NCI-H748 treated with DMSO at 0.1 percent for 48 hours (cell line): Measurements from ENCODE around the gene KDM4B.

Experiments
- DNase-seq: peaks from one replicate; lab custom pipeline; 2025; lab: John Stamatoyannopoulos, UW

The KDM4B gene

DNA sequence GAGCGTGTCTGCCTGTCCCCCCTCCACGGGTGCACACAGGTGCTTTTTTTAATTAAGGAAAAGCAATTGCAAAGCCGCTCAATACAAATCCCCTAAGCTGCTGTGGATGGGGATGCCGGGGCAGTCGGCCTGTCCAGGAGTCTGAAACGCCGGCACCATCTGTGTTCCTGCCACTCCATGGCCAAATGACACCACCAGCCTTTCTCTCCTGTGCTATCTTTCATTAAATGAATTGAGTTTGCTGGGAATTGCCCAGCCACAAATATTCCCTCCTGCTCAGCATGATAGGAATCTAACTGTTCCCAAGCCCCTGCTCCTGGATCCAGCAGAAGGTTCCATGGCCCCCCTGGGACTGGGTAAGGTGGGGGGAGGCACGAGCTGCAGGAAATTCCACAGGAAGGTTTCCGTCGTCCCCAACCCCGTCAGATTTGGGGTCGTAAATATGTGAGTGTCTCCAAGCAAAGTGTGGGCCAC, 139.2 kb downstream of the KDM4B start:
- no peak for DNase-seq

DNA sequence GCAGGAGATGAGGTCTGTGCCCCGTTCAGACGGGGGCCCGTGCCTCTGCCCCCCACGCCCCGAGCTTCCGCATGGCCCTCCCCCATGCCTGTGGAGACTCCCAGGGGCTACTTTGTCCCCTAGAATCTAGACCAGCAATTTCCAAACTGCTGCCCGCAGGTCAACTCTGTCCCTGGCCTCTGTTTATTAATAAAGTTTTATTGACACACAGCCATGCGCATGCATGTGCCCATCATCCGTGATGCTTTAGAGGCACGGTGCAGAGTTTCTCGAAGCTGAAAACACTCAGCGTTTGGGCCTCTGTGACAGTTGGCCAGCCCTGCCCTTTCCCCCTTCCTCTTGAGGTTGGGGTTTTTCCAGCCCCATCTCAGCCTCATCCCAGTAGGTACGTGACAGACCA, 140.0 kb downstream of the KDM4B start:
- no peak for DNase-seq

DNA sequence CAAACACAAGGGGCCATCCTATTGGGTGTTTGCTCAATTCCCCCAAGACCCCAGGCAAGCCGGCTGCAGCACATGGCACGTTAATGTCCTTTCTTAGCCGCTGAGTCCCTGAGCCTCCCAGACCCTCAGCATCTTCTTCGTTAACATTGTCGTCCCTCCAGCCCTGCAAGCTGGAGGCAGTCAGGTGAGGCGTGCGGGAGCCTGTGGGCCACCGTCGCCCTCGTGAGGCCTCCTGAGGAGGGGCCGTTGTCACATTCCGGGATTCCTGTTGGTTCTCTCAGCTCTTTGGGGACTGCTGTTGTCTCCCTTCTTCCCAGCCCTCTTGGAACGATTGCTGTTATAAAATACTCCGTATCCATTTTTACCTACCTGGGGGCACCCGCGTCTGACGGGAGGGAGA, 140.6 kb downstream of the KDM4B start:
- DNase-seq = no peak

DNA sequence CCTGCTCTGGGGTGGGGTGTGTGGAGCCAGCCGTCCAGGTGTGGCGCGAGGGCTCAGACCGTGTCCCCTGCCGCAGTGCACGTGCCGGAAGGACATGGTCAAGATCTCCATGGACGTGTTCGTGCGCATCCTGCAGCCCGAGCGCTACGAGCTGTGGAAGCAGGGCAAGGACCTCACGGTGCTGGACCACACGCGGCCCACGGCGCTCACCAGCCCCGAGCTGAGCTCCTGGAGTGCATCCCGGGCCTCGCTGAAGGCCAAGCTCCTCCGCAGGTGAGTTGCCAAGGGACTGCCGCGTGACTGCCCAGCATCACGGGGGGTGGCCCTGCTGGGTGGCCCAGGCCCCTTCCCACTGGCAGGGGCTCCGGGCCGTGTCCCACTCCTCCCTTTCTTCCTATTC, 141.6 kb downstream of the KDM4B start:
- DNase-seq = no peak

DNA sequence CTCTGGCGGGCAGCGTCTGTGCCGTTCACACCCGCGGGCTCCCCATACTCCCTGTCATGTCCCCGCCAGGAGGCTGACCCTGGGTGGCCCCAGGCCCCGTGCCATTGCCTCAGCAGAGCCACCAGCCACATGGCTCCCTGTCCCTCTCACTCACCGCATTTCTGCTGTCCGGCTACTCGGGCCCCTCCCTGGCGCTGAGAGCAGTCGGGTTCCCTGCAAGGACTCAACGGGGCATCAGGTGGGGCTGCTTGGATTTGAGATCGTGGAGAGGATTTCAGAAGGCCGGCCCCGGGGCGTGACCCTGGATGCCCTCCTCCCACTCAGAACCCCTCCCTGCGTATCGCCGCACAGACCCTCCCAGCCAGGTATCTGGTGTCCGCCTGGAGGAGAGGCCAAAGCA, 142.1 kb downstream of the KDM4B start:
- no peak for DNase-seq

DNA sequence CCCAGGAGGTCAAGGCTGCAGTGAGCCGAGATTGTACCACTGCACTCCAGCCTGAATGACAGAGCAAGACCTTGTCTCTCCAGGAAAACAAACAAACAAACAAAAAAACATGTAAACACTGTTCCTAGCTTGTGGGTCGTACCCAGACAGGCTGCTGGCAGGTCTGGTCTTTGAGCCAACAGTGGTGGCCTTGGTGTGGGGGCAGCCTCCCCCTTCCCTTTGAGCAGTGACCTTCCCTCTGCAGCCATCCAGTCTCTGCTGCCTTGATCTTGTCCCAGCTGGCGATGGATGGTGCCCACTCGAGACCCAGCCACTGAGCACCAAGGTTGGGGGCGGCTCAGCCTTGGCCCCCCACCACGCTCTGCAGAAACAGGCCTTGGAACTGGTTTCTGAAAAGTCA, 143.3 kb downstream of the KDM4B start:
- no peak for DNase-seq

DNA sequence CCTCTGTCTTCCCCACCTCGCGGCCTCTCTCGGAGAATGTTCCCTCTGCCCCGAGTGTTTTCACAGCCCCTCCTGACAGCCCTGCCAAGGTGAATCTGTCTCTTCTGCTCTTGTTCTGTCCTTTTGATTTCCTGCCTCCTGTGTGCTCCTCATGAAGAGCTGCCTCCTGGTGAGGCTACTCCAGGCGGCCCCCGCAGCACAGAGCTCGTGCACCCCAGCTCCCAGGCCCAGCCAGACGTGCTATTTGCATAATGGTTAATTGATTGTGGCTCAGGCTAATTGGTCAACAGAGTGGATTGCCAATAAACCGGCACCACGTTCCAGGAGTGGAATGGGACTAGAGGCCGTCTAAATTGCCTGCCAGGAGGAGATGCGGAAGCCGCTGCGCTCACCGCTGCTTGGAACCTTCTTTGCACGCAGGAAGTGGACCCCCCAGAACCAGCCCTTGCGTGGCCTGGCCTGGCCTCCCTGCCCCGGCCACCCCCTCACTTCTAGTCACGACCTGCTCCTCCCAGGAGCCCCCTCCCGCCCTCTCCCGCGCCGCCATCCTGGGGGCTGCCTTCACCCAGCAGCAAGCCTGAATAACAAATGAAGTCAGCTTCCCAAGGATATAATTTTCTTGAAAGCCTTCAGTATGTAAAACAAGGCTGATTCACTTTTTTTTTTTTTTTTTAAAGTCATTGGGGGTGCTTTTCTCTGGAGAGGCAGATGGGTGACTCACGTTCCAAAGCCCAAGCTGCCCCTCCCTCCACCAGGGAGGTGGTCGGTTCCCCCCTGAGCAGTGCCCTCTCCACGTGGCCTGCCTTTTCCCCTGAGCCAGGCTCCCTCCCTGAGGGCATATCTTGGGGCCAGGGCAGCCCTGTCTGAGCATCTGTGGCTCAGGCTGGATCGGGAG, 144.0 kb downstream of the KDM4B start:
- no peak for DNase-seq

DNA sequence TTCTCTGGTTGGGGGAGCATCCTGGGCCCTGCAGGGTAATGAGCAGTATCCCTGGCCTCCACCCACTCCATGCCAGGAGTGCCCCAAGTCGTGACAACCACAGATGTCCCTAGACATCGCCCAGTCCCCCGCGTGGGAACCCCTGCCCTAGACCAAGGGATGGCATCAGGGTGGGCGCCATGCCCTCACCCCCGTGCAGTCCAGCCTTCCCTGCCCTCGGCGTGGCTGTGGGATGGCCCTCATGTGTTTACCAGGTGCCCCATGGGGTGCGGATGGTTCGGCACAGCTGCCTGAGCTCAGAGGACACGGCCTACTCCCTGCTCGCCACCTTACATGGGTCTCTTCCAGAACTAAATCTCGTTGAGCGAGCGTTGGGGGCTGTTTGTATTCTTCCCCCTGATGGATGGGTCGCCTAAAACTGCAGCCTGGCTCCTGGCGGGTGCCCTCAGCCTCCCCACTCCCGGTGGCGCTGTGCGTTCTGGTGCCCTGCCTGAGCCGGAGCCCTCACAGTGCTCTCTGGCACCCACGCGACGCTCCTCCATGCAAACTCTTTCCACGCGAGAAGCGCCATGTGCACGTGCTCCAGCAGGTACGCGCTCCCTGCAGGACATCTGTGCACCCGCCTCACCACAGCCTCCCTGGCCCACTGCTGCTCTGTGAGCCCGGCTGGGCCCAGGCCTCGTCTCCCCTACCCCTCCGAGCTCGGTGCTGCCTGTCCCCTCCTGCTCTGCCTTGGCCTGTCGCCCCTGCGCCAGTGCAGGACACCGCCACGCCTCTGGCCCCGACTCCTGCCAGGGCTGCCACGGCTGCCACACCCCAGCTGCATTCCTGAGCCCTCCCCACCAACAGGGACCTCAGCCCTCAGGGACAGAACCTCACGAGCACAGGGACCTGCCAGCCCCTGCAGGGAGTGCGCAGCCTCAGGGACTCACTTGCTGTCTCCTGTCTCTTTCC, 145.0 kb downstream of the KDM4B start:
- no peak for DNase-seq

DNA sequence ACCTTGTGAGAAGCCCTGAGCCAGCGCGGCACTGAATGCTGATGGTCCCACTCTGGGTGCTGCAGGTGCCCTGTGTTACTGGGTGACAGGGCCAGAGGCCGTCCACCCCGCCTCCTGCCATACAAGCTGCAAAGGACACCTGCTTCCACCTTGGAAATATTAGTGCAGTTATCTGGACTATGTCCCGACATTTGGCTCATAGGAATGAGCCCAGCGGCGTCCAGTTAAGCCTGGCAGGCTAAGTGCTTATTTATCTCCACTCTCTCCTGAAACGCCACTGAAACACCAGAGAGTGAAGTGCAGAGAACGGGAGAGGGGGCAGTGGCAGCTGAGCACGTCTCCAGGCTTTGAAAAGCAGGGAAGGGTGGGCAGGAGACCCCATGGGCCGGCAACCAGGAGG, 145.8 kb downstream of the KDM4B start:
- no peak for DNase-seq

DNA sequence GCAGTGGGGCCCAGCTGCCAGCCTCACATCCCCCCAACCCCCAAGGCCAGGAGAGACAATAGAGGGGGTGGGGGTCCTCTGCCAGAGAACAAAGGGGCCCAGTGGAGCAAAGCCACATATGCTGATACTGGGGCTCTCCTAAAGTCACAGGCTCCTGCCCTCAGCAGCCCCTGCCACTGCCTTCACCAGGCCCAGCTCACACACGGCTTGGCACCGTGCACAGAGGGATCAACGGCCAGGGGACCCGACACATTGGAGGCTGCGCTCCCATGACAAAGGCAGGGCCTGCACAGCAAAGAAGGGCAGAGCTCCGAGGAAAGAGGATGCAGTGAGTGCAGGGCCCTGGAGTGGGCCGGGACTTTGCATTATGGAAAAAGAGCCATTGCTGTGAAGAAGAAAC, 146.4 kb downstream of the KDM4B start:
- DNase-seq = no peak

DNA sequence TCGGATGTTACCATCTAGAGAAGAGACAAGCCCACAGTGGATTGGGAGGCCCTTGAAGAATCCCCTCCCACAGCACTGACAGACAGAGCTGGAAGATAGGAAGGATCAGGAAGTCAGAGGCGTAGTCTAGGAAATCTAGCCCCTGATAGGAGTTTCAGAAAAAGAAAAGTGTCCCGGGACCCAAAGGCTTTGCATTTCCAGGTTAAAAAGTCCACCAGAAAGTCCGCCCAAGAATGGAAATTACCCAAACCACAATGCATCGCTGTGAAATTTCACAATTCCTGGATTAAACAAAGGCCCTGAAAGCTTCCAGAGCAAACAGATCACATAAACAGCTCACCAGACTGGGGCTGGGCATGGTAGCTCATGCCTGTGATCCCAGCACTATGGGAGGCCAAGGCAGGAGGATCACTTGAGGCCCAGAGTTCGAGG, 146.9 kb downstream of the KDM4B start:
- DNase-seq = no peak

DNA sequence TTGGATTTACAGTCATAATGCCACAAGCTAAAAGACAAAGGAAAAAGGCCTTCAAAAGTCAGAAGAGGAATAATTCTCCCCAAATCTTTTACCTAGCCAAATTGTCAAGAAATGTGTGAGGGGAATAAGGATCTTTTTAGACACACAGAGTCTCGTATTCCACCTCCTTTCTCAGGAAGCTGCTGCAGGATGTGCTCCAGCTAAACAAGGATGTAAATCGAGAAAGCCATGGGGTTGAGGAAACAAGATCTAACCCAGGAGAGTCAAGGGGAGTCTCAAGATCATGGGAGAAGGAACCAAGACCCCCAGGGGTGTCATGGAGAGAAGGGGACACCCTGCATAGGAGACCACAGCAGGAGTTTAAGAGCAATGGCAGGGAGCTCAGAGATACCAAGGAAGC, 147.4 kb downstream of the KDM4B start:
- DNase-seq = no peak

DNA sequence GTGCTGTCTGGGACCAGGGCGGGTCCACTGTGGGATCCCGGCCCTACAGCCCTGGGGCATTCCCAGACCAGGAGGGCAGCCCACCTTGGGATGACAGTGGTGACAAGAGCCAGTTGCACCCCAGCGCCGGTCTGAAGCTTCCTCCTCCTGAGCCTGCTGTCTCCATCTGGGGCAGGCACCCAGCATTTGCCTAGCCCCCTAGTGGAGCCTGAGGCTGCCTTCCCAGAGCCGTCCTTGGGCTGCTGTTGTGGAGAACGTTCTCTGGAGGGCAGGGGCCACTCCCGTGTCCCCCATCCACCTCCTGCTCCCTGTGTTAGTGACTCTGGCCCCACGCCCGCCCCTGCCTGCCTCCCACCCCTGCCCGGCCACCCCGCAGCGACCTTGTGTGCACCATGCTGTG, 148.5 kb downstream of the KDM4B start:
- no peak for DNase-seq

DNA sequence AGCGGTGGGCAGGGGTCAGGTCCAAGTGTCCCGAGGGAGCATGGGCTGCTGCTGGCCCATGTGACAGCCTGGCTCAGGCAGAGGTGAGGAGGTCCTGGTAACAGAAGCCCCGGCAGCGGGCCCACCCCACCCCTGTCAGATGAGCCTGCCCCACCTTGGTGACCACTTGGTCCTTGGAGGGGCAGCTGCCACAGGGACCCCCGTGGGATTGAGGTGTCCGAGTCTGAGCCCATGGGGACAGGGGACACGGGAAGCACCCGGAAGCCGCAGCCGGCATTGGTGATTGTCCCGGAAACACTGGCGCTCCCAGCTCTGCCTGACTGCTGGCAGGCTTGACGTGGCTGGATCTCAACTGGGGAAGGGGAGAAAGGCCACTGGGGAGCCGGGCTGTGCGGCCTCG, 149.1 kb downstream of the KDM4B start:
- DNase-seq = no peak

DNA sequence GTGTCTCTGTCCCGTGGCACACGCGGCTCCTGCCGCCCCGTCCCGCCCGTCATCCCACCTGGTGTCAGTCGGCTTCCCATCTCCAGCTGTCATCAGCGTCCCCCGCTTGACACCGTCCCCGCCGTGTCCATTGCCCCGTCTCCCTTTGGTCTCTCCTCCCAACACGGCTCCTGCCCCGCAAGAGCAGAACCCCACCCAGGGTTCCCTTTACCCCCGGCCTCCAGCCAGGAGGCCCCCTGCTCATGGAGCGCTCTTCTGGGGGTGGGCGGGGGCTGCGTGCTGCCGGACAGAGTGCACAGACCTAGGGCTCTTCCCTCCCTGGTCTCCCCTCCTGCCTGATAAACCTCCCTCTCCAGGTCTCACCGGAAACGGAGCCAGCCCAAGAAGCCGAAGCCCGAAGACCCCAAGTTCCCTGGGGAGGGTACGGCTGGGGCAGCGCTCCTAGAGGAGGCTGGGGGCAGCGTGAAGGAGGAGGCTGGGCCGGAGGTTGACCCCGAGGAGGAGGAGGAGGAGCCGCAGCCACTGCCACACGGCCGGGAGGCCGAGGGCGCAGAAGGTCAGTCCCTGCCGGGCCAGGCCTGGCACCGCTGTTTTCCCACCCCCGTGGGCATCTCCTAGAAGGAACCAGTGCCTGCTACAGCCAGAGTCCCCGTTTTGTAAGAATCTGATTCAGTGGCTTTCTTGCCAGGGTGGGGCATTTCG, 150.5 kb downstream of the KDM4B start:
- DNase-seq = no peak

DNA sequence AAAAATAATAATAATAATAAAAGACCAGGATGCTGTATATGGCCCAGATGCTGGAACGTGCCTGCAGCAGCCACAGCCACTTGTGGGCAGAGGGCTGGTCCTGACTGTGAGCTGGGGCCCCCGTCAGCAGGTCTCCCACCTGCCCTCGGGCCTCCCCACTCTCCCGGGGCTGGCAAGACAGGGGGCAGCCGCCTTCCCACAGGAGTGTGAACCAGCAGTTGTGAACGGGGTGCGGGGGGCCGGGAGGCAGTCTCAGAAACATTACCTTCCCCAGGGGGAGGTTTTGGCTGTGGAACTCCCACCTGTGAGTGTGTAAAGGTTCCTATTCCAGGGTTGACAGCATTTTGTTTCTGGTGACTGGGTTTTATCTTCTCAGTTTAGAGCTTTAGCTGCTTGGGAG, 151.4 kb downstream of the KDM4B start:
- DNase-seq = no peak

DNA sequence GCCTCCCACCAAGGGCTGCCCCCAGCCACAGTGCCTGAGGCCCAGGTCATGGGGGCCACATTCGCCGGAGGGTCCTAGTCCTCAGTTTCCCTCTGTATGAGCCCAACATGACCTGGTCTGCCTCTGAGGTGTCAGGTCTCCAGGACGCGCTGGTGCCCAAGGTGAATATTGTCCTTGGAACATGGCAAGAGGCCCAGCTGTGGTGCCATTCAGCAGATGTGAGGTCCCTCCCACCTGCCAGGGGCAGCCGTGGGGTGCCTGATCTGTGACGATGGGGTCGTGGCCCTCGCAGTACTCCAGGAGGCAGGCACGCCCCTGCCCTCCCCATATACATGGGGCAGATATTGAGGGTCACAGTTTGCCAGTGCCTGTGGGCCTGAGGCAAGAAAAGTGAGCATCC, 151.9 kb downstream of the KDM4B start:
- DNase-seq = no peak

DNA sequence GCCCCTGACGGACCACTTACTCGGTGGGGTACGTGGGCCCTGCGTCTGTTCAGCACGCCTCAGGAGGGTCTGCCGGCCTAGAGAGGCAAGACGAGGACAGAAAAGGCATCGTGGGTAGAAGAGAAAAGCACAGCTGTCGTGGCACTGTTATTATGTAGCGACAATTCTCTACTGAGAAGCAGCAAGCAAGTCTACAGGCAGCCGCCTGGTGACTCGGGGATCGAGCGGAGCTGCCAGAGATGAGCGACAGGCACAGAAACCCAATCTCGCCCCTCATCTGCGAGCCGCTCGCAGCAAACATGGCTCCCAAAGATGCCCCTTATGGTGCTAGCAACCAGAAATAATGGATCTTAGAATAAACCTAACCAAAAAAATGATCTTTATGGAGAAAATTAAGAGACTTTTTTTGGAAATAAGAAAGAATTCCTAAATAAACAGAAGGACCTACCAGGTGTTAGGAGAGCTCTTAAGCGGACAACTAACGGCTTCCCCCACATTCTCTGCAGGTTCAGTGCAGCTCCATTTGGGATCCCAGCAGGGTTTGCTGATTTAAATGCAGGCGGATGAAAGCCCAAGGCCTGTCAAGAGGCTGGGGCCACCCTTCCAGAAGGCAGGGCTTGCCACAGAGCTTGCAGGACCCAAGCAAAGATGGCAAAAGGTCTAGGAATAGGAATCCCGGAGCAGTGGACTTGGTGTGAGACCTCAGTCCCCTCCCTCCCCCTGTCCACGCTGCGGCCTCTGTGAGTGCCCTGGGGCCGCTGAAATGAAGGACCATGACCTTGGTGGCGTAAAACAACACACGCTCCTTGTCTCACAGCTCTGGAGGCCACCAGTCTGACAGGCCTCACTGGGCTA, 152.6 kb downstream of the KDM4B start:
- DNase-seq = no peak

DNA sequence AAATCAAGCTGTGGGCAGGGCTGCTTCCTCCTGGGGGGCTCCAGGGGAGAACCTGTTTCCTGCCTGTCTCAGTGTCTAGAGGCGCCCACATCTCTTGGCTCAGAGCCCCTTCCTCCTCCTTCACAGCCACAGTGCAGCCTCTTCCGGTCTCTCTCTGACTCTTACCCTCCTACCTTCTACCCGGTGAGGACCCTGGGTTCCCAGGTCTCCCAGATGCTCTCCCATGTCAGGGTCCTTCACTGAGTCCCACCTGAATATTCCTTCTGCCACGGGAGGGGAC, 153.1 kb downstream of the KDM4B start:
- no peak for DNase-seq

DNA sequence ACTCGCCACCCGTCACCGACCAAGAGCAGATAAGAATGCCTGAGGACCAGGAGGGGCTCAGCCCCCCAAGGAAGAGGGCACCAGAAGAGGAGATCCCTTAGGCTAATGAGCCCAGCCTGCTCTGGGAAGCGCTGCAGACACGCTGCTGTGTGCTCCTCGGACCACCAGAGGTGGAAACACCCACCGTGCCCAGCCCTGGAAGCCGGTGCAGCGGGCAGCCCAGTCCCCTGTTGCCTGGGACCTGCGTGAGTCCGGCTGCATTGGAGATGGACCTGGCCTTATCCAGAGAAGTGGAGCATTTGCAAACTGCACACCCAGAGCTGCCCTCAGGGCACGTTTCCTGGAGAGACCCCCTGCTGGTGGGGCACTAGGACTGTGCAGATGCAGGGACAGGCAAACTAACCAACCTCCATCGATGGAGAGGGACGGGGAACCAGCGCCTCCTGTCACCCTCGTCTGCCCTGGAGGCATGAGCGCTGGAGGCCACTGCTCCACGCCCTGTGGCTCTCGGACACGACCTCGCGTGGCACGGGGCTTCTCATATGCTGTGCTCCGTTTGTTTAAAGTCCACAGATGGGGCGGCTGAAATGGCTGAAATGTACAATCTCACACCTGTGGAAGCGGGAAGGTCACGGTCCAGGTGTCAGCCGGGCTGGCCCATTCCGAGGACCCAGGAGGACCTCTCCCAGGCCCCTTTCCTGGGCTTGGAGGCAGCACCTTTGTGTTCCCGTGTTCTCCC, 153.9 kb downstream of the KDM4B start:
- DNase-seq = no peak

DNA sequence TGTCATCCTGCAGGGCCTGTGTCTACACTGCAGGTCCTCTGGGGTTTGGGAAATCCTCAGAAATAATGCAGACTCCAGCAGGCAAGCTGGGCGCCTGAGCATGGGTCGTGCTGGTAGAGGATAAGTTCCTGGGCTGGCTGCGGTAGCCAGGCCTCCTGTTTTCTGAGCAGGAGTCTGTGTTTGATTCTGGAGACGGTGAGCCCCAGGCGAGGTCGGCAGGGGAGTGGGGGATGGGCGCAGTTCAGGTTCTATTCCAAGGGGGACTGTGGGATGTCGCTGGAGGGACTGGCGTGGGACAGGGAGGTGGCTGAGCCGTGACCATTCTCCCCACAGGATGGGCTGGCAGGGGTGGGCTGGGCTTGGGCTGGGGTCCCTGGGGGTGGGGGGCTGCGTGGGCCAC, 154.7 kb downstream of the KDM4B start:
- DNase-seq = no peak
